ENCODE data around the gene IL17RA. TPM values are rescaled to one million over a fixed set of nuclear protein-coding genes. Genes with fewer than 3 reads are reported as not detected.

Gene IL17RA
- total and polyA plus RNA-seq, 2 of the 4 experiments (the other 2 are of a cell fraction), result 5.2 to 15.3 TPM

DNA sequence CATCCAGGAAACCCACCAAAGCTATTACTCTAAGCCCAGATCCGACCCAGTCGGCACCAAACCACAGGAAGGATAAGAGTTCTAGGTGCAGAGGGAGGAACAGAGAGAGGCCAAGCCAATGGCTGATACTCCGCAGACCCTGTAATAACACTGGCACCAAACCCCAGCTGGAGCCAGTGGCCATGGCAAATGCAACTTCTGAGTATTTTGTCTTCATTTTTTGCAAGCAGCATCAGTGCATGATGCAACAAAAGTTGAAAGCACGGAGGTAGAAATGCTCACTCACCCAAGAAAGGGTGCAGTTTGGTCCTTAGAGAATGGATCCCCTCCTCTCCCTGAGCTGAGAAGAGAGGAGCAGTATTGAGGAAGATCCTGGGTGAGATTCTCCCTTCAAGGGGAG, 33.5 kb downstream of the IL17RA start:
- Histone ChIP-seq H3K79me1 (ENCODE audit: low read depth in 1 of 2, low read length in 2 of 2) (no peaks in the 10 kb centered on the region), H2AFZ (replicated peaks; ENCODE audit: low read length, poor library complexity) (no peak overlapping the region), H4K91ac (ENCODE audit: insufficient read depth, low read depth, low read length) (no peak overlapping the region), H3K56ac (ENCODE audit: extremely low read depth, insufficient read depth, low read length) (no peak overlapping the region), H3K4ac (ENCODE audit: low read depth, low read length) (no peak overlapping the region), H3K27me3 (ENCODE audit: control insufficient read depth, insufficient read depth, low read length) (peaks cover 29% of the 10 kb centered on the region), H4K8ac (ENCODE audit: low read depth in 2 of 2, low read length in 2 of 2) (no peak overlapping the region), H3K4me3 (ENCODE audit: insufficient read depth, low read depth, low read length) (no peak overlapping the region), H3K18ac (ENCODE audit: low read depth, low read length) (no peak overlapping the region), H3K4me1 (ENCODE audit: control insufficient read depth, insufficient read depth, low read length) (no peaks in the 10 kb centered on the region), H2BK20ac (ENCODE audit: low read depth, low read length) (no peak overlapping the region), H2AK9ac (replicated peaks; ENCODE audit: low read depth, low read length, poor library complexity) (no peak overlapping the region), H4K20me1 (ENCODE audit: insufficient read depth, low read length) (no peaks in the 10 kb centered on the region), H3K36me3 (ENCODE audit: control insufficient read depth, insufficient read depth, low read length) (no peaks in the 10 kb centered on the region), H2AK5ac (ENCODE audit: low read depth, low read length) (no peak overlapping the region), H3K14ac (replicated peaks; ENCODE audit: low read depth, low read length) (no peak overlapping the region), H3K9ac (ENCODE audit: low read depth, low read length) (no peak overlapping the region), H2BK120ac (ENCODE audit: low read depth, low read length) (no peak overlapping the region), H3K27ac (ENCODE audit: insufficient read depth, low read length) (no peak overlapping the region), H3K23ac (ENCODE audit: low read depth, low read length) (no peak overlapping the region), H3K9me3 (ENCODE audit: control insufficient read depth, insufficient read depth, low read length) (no peaks in the 10 kb centered on the region), H4K5ac (ENCODE audit: low read depth, low read length) (no peak overlapping the region), H3K4me2 (ENCODE audit: low read depth, low read length) (no peak overlapping the region), H2BK15ac (ENCODE audit: low read depth, low read length) (no peak overlapping the region), H2BK5ac (ENCODE audit: low read depth, low read length, poor library complexity, severe bottlenecking) (no peak overlapping the region), H3K9me1 (ENCODE audit: insufficient read depth, low read length) (no peaks in the 10 kb centered on the region)
- no peak for TF ChIP-seq RFX5 (IDR thresholded peaks at IDR 0.05; ENCODE audit: low read depth, low read length)
- no peak for TF ChIP-seq CEBPB (IDR thresholded peaks at IDR 0.05; ENCODE audit: low read depth, low read length)
- TF ChIP-seq FOS (IDR thresholded peaks at IDR 0.05; ENCODE audit: low read depth, low read length), result no peak
- TF ChIP-seq SMC3 (IDR thresholded peaks at IDR 0.05; ENCODE audit: low read depth, low read length), result no peak
- TF ChIP-seq ELK1 (IDR thresholded peaks at IDR 0.05; ENCODE audit: borderline replicate concordance, low read depth, low read length), result no peak
- no TSS peak for BruUV-seq (replicated peaks)
- 80% methylated on average over 1 of the region's 4 CpGs; no CpG with 5 or more reads in 1 of the 2 experiments for WGBS, 2 experiments (ENCODE audit: extremely low coverage in 2 of 2, insufficient read length in 1 of 2)
- ChIA-PET CTCF (no interaction called here), POLR2A (ENCODE audit: unreplicated experiment) (no interaction called here)
- dilution Hi-C loops (cut with HindIII; ENCODE audit: low sequenced_read_pairs, unreplicated experiment), result no loop called here
- in situ Hi-C loops (cut with MboI; ENCODE audit: low sequenced_read_pairs), result no loop called here
- no peak for ATAC-seq (ENCODE audit: low read depth)
- intact Hi-C loops (cut with micrococcal nuclease), result no loop called here
- DNase-seq, result no peak
